DOHH2 (cell line): ENCODE results near the gene IGDCC3.

Experiments used
- CTCF ChIP-seq: fragments of 200-600 bp; sonication (generic); IDR thresholded peaks from one replicate; pipeline ENCODE4 v1.5.1; 2014; ENCODE audit warnings: antibody characterized with exemption, mild to moderate bottlenecking, low read depth, low read length; ENCODE audit not compliant: poor library complexity, severe bottlenecking
- EZH2phosphoT487 ChIP-seq: fragments of 200-600 bp; sonication (generic); IDR thresholded peaks from 2 replicates; pipeline ENCODE4 v1.6.1; 2017; ENCODE audit warnings: borderline replicate concordance, mild to moderate bottlenecking, antibody characterized with exemption, low read length, moderate library complexity, mixed read lengths

DNA sequence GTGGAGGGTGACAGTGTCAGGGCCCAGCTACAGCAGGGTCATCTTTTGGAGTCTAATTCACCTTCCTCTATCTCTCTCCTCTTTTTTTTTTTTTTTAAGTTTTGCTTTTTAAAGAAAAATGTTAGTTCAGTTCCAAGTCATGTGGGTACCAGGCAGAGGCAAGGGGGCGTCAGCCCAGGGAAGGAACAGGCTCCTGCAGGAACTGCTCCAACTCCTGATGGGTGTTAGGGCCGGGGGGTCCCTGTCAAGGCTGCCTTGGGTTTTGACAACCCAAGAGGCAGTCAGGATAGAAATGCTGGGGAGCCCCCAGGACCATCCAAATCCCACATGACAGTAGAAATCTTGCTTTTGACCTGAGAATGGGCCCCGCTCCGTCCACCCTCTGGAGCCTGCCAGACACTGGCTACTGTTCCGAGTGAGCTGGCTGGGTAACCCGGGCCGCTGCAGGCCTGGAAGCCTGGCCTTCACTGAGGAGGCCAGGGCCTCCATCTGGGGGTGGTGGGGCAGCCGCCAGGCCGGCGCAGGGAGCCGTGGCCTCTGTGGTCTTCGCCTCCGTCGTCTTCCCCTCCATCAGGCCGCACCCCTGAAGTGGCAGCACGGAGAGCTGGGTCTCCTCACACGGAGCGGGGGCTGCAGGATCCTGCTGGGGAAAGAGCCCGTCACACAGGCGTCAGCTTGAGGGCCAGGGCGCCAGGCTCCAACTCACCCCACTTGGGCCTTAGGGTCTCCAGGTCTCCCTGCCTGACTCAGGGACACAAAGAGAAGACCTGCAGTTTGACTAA is 49.1 kb downstream of the IGDCC3 start:
- TF ChIP-seq CTCF (no peak), EZH2phosphoT487 (no peak)
